Skeletal muscle tissue (tissue), 1 donor: ENCODE data around the gene DPYSL4. TPM values are rescaled to one million over a fixed set of nuclear protein-coding genes. Genes with fewer than 3 reads are reported as not detected.

Source experiments
- total RNA-seq: library from RNA; depleted of rRNA; stranded (reverse); fragments of >200 nt; gene quantifications from one replicate; pipeline ENCODE4 v1.2.3, GENCODE V29; 2014

Gene DPYSL4
- total RNA-seq, 1 donor from 2014 or later = 1.0 TPM

Other genes with a start within 250 kb of the DPYSL4 start
- 20.9 TPM for gene BNIP3, start 205.0 kb upstream of the DPYSL4 start, total RNA-seq
- under 0.01 TPM for gene JAKMIP3, start 121.0 kb upstream of the DPYSL4 start, total RNA-seq
- gene STK32C, start 121.0 kb downstream of the DPYSL4 start, total RNA-seq = 8.4 TPM
- gene LRRC27, start 145.2 kb downstream of the DPYSL4 start, total RNA-seq = 2.6 TPM
- 11.0 TPM for gene PWWP2B, start 210.3 kb downstream of the DPYSL4 start, total RNA-seq